K562 (cell line): ENCODE results near the gene GOLT1A. TPM values are rescaled to one million over a fixed set of nuclear protein-coding genes. Genes with fewer than 3 reads are reported as not detected.

ENCODE experiments used
- ATAC-seq: fragments of 200-7000 bp; cut with Tn5 transposase; 3 replicates; pipeline ENCODE4 v1.9.1; 2020; ENCODE audit warnings: moderate library complexity
- BruUV-seq: library from RNA; stranded (reverse); fragments of 400-500 nt; replicated peaks from 2 replicates; lab custom pipeline; 2021; lab: Mats Ljungman, UMichigan
- CTCF ChIA-PET: fragments of 300-600 bp; formaldehyde crosslinking; extraction: SDS; loops from one replicate; lab custom pipeline; 2021; ENCODE audit warnings: low intra/inter-chr PET ratio; lab: Yijun Ruan, JAX
- POLR2A ChIA-PET: fragments of 300-600, 350-650 bp; sonication (Branson Sonifier 250); formaldehyde crosslinking; extraction: SDS; loops from one replicate; lab custom pipeline; 2021; ENCODE audit warnings: antibody characterized with exemption, inconsistent platforms; lab: Yijun Ruan, JAX
- DNase-seq, 4 experiments: peaks; one replicate each; pipeline versions ENCODE4 v3.0.0 to v3.0.0-alpha.2; 2011 to 2018; ENCODE audit warnings: low spot score in 3 of 4, mixed read lengths in 3 of 4; ENCODE audit errors: extremely low read depth in 1 of 4
- FAIRE-seq: peaks from 2 replicates; lab custom pipeline; 2011; peaks lifted over from hg19 to GRCh38; lab: Jason Lieb, UNC
- H2AFZ ChIP-seq: 2 replicates; pipeline ENCODE4 v1.6.0; 2011; ENCODE audit warnings: low read depth, low read length, control low read depth, inconsistent platforms
- H3K27ac ChIP-seq: fragments of 200-600 bp; 3 replicates; pipeline ENCODE4 v1.8.0; 2011; ENCODE audit warnings: low read depth, mild to moderate bottlenecking, control low read depth, inconsistent platforms, low read length, moderate library complexity, mixed read lengths; ENCODE audit errors: extremely low read depth
- H3K27me3 ChIP-seq, 2 experiments: fragments of 300-600 bp in 1 of 2; 2 replicates in 1 of 2; 3 replicates in 1 of 2; pipeline versions ENCODE4 v1.6.0 to v1.8.0; 2011; ENCODE audit warnings: inconsistent platforms in 2 of 2, low read length in 2 of 2, mild to moderate bottlenecking in 1 of 2, mixed read lengths in 1 of 2, moderate library complexity in 1 of 2; ENCODE audit not compliant: control insufficient read depth in 2 of 2, insufficient read depth in 2 of 2
- H3K36me3 ChIP-seq: fragments of 300-600 bp; 3 replicates; pipeline ENCODE4 v1.8.0; 2011; ENCODE audit warnings: mild to moderate bottlenecking, low read length, inconsistent platforms; ENCODE audit not compliant: control insufficient read depth, insufficient read depth
- H3K4me1 ChIP-seq, 2 experiments: fragments of 200-600 bp in 1 of 2; replicated peaks in 1 of 2; 2 replicates in 1 of 2; 3 replicates in 1 of 2; pipeline versions ENCODE4 v1.5.1 to v1.8.0; 2011; ENCODE audit warnings: inconsistent platforms in 2 of 2, low read length in 2 of 2, mild to moderate bottlenecking in 1 of 2, mixed read lengths in 1 of 2, moderate library complexity in 1 of 2; ENCODE audit not compliant: control insufficient read depth in 2 of 2, insufficient read depth in 2 of 2
- H3K4me2 ChIP-seq: 2 replicates; pipeline ENCODE4 v1.6.1; 2011; ENCODE audit warnings: low read length, control low read depth, inconsistent platforms, mixed read lengths; ENCODE audit not compliant: insufficient read depth
- H3K4me3 ChIP-seq: fragments of 200-600 bp; sonication (generic), shearing (Covaris generic); 2 replicates; pipeline ENCODE4 v1.5.1; 2016; ENCODE audit warnings: control low read depth, inconsistent platforms
- H3K79me2 ChIP-seq: fragments of 200-600 bp; 3 replicates; pipeline ENCODE4 v1.8.0; 2011; ENCODE audit warnings: low read length, inconsistent platforms; ENCODE audit not compliant: control insufficient read depth, insufficient read depth
- H3K9ac ChIP-seq, 2 experiments: 2 replicates each; pipeline versions ENCODE4 v1.6.0 to v1.6.1; 2011; ENCODE audit warnings: low read depth in 2 of 2, low read length in 2 of 2, control low read depth in 1 of 2, inconsistent platforms in 1 of 2, mild to moderate bottlenecking in 1 of 2, mixed read lengths in 1 of 2; ENCODE audit not compliant: insufficient read depth in 1 of 2
- H3K9me1 ChIP-seq: one replicate; pipeline ENCODE4 v1.6.0; 2011; ENCODE audit warnings: inconsistent platforms, mild to moderate bottlenecking, low read length, moderate library complexity; ENCODE audit not compliant: control insufficient read depth, insufficient read depth
- H3K9me3 ChIP-seq: replicated peaks from 2 replicates; pipeline ENCODE4 v1.5.1; 2011; ENCODE audit warnings: low read depth, low read length, inconsistent platforms; ENCODE audit not compliant: control insufficient read depth, insufficient read depth
- H4K20me1 ChIP-seq: replicated peaks from 2 replicates; pipeline ENCODE4 v1.6.1; 2011; ENCODE audit warnings: low read length, inconsistent platforms, mixed read lengths; ENCODE audit not compliant: control insufficient read depth, insufficient read depth
- CBX5 ChIP-seq: IDR thresholded peaks from 2 replicates; pipeline ENCODE4 v1.6.1; 2014; ENCODE audit warnings: low read depth, borderline replicate concordance
- CTBP1 ChIP-seq: fragments of 450-650 bp; IDR thresholded peaks from 2 replicates; pipeline ENCODE4 v1.6.1; 2016; ENCODE audit warnings: borderline replicate concordance
- HOMEZ ChIP-seq: fragments of 250-450 bp; sonication (Bioruptor Pico); IDR thresholded peaks from 2 replicates; pipeline ENCODE4 v1.4.0; 2020; ENCODE audit warnings: mild to moderate bottlenecking, moderate library complexity
- ZNF263 ChIP-seq: sonication (generic); formaldehyde crosslinking; IDR thresholded peaks from 2 replicates; pipeline ENCODE4 v1.8.0; 2022; ENCODE audit warnings: mild to moderate bottlenecking, missing genetic modification reagents, borderline replicate concordance
- WGBS: fragments of 100-300 bp; shearing (Covaris generic); methylation state at CpG from one replicate; pipeline ENCODE4 v1.1.6; 2016; ENCODE audit warnings: low coverage, mixed read lengths; ENCODE audit not compliant: insufficient coverage; ENCODE audit errors: missing lambda C conversion rate; 5-methylcytosine and 5-hydroxymethylcytosine counted together
- in situ Hi-C: fragments of 300-500 bp; cut with MboI; formaldehyde crosslinking; loops from 4 replicates; pipeline ENCODE4 v1.15.0; 2018; ENCODE audit warnings: inconsistent platforms, mixed read lengths
- intact Hi-C: fragments of 100-400 bp; cut with micrococcal nuclease; formaldehyde crosslinking; loops from 2 replicates; pipeline ENCODE4 v1.14.2; 2022
- polyA plus RNA-seq, 8 experiments: library from polyadenylated mRNA; depleted of rRNA in 4 of 8; stranded (reverse) in 5 of 8; unstranded in 3 of 8; fragments of >200 nt; fragmentation: Nextera tagmentation in 2 of 8; fragmentation: Illumina TruSeq in 1 of 8; extraction: Ambion mirVana in 2 of 8; extraction: Trizol in 1 of 8; gene quantifications; 2 replicates each; pipeline versions ENCODE4 v1.2.1 to v1.2.3, GENCODE V29; 2011 to 2014; ENCODE audit warnings: inconsistent platforms in 1 of 8, missing spikeins in 1 of 8
- total RNA-seq, 7 experiments: library from RNA; depleted of rRNA in 6 of 7; stranded (reverse); fragments of >200 nt in 6 of 7; fragmentation: Illumina TruSeq in 2 of 7; extraction: Trizol in 2 of 7; gene quantifications; 2 replicates each; pipeline versions ENCODE4 v1.2.1 to v1.2.3, GENCODE V29; 2011 to 2021; ENCODE audit warnings: low replicate concordance in 1 of 7

GOLT1A gene
- total and polyA plus RNA-seq, 9 of the 15 experiments (the other 6 are each of a cell fraction or from before 2014, with no cell fraction given), result not detected

- Histone ChIP-seq H4K20me1 (peaks cover 15% of the 10 kb centered on the region), H2AFZ (no peak overlapping the region), H3K79me2 (no peaks in the 10 kb centered on the region), H3K27me3 (peaks cover 14 to 51% of the 10 kb centered on the region in 2 experiments), H3K4me3 (no peak overlapping the region), H3K36me3 (no peaks in the 10 kb centered on the region), H3K4me1 (peaks cover 4 to 8% of the 10 kb centered on the region in 2 experiments; a peak in 4 of 5 replicates), H3K9me3 (no peaks in the 10 kb centered on the region), H3K4me2 (no peak overlapping the region), H3K9ac (no peak overlapping the region), H3K27ac (no peak overlapping the region), H3K9me1 (no peaks in the 10 kb centered on the region)
- WGBS, result 0% methylated on average over 8 of the region's 8 CpGs
- no peak for ATAC-seq
- intact Hi-C loops, result no loop called here
- in situ Hi-C loops, result no loop called here
- ChIA-PET POLR2A (interaction anchor here (0.7 kb wide), 1 partner anchor 157 kb away, joined by 3 read pairs; no protein-coding TSS in a partner anchor), CTCF (interaction anchor here (0.5 kb wide), 1 partner anchor 69 kb away, joined by 4 read pairs; no protein-coding TSS in a partner anchor)
- DNase-seq, result no peak
- FAIRE-seq, result no peak
- TF ChIP-seq CTBP1, result no peak
- TF ChIP-seq ZNF263 (CRISPR knock-in tag), result peak; percentile 72; the same call in 1 of the 2 replicates
- no TSS peak for BruUV-seq
Observed at GRCh38 chr1:204222006-204222763, 8.4 kb upstream of the GOLT1A start.

GRCh38 chr1:204221271-204221670, 7.5 kb upstream of the GOLT1A start:
- FAIRE-seq (no peak), ATAC-seq (no peak), DNase-seq (no peak)
- intact Hi-C loops, result no loop called here
- Histone ChIP-seq H3K9me1 (no peaks in the 10 kb centered on the region), H3K79me2 (no peaks in the 10 kb centered on the region), H2AFZ (no peak overlapping the region), H4K20me1 (peaks cover 15% of the 10 kb centered on the region), H3K9me3 (no peaks in the 10 kb centered on the region), H3K9ac (no peak overlapping the region), H3K27ac (no peak overlapping the region), H3K27me3 (peaks cover 14 to 56% of the 10 kb centered on the region in 2 experiments), H3K36me3 (no peaks in the 10 kb centered on the region), H3K4me1 (peaks cover 0 to 4% of the 10 kb centered on the region in 2 experiments; a peak in 2 of 5 replicates), H3K4me3 (no peak overlapping the region), H3K4me2 (no peak overlapping the region)
- in situ Hi-C loops, result no loop called here
- WGBS, result 3% methylated on average over 11 of the region's 11 CpGs
- ChIA-PET POLR2A (no interaction called here), CTCF (no interaction called here)
- TF ChIP-seq HOMEZ (CRISPR knock-in tag) (0 out of 2 replicates have a peak, but pooled peaks have one; percentile 31), CBX5 (no peak)
- BruUV-seq, result no TSS peak
